ENCODE data around the gene FNTB.

DNA sequence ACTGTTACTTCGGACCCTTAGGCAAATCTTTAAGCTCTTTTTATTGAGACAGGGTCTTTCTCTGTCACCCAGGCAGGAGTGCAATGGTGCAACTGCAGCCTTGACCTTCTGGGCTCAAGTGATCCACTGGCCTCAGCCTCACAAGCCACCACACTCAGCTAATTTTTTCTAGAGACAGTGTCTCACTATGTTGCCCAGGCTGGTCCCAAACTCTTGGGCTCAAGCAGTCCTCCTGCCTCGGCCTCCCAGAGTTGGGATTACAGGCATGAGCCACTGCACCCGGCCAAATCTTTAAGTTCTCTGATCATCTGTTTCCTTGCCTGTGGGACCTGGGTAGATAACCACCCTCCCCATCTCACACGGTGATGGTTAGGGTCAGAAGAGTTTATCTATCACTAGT, 41.8 kb upstream of the FNTB start:
- no peak for TF ChIP-seq CTCF (IDR thresholded peaks at IDR 0.05)
- TF ChIP-seq POLR2A (IDR thresholded peaks at IDR 0.05), result no peak
